GM19043 (cell line): ENCODE data around the gene OVAAL.
"Not testable (repeated sequence)": the region's sequence is repeated elsewhere in the genome, so short reads cannot be mapped to it uniquely, and the experiment has no call there.

Experiments used
- ATAC-seq: cut with Tn5 transposase; IDR thresholded peaks from one replicate; pipeline ENCODE4 v1.9.1; 2021; ENCODE audit warnings: low read depth; ENCODE audit not compliant: unreplicated experiment

Gene OVAAL

DNA sequence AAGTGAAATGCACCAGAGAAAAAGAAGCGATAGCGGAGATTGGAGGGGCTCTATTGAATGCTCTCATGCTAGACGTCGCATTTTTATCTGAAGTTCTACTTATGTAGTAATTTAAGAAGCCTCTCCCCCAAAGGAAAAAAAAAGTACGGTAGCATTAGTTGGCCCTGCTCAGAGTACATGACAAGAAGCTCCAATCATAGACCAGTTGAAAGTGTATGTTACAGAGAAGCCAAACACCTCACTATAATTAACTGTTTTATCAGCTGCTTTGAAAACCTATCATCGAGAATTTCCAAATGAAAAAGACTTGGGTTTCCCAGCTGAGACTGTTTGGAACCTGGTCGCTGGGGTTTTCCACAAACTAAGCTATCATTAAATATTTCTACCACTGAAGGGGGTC lies 19.6 kb upstream of the OVAAL start:
- no peak for ATAC-seq

DNA sequence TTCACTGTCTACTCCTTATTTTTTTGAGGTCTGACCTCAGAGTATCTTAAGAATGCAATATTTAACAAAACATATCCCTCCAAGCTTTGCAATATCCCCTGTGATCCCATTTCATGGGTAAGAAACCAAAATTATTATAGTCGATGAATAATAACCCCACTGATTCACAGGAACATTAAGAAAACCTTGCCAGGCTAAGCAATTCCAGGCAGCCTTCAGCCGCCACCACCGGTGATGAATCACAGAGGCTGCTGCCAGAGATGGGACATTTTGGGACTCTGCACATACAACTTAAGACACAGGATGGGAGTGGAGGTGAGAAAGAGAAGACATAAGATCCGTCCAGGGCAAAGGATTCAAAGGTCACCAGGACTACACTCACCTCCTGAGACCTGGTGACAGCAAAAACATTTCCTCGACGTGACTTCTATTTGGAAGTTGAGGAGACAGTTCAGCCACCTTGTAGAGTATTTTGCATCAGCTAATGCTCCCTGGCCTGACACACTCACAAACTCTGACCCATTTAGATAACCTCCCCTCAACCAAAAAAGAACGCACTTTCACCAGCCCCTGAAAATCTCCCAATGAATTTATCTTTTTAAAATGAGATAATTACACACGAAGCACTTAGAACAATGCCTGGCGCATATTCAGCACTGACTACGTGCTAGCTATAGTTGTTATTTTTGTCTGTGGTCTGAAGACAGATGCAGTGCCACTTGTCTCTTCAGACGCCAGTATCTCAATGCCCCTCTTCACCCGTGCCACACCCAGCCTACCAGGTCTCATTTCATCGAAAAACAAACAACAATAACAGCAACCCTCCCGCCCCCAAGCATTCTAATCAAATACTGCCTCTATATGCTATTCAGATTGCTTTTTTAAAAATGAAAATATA lies 17.8 kb upstream of the OVAAL start:
- ATAC-seq: no peak

DNA sequence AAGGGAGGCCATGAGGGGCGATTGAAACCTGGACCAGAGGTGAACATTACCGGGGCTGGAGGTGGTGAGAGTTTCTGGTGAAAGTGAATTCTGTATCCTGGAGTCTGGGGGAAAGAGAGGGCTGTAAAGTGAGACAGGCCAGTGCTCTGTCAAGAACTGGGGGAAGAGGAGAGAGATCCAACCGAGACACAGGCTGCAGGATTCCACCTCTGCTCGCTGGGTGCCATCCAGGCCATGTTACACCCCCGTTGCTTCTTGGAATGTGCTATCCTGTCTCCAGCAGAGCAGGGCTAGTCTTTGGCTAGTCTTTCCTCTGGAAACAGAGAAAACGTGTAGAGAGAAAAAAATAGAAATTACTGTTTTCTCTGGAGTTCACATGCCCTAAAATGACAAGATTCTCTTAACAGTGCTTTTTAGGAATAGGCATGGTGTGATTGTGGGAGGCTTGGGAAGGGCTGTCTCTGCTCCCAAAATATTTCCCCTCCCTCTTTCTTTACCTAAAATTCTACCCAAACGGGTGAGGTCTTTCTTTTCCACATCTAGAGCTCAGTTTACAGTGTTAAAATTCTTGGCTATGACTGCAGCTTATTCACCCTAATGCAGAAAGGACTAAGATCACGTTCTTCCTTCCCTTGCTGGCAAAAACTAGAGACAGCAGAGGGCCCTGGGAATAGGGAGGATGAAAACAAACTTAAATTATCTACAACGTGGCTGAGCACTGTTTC lies 16.5 kb upstream of the OVAAL start:
- ATAC-seq: no peak

DNA sequence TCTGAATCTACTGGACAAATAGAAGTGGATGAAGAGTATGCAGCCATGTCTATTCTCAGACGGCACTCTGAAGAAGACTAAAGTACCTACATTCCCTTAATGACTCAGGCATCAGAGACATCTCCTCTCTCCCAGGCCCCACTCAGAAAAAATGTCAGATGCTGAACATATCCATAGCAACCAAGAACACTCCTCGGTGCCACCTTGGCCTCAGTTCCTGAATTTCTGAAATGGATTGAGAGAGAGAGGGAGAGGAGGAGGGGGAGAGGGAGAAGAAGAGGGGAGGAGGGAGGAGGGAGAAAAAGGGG lies 16.0 kb upstream of the OVAAL start:
- ATAC-seq: no peak

DNA sequence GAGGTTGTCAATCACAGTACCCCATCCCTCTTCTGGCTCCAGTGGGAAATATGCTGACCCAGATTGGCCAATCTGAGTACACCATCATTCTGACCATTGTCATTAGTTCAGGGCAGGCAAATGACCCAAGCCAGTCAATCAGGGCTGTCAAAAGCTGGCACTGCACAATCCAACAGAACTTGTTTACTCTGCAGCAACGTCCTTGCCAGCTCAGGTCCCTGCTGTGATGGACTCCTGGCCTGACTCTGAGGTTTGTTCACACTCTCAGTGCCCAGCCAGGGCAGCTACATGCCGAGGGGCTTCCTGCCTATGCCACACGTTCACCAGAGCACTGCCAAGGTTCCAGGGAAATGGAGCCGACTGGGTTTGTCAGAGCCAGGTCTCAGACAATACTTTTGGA lies 14.7 kb upstream of the OVAAL start:
- ATAC-seq: no peak

DNA sequence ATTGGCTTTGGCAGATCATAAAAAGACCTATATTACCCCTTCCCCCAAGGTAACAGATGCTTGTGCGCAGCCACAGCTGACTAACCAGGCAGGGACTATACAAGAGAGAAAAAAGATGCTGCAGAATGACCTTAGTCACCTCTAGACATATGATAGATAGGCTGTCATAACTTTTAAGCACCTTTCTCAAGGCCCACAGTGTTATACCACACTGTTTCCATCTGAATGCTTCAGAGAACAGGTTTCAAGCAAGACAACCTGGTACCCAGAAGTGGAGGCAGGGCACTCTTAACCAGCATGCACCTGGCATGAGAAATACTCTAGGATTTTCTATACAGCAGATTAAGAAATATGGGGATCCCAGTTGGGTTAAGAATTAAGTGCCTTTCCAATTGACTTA lies 12.8 kb upstream of the OVAAL start:
- no peak for ATAC-seq

DNA sequence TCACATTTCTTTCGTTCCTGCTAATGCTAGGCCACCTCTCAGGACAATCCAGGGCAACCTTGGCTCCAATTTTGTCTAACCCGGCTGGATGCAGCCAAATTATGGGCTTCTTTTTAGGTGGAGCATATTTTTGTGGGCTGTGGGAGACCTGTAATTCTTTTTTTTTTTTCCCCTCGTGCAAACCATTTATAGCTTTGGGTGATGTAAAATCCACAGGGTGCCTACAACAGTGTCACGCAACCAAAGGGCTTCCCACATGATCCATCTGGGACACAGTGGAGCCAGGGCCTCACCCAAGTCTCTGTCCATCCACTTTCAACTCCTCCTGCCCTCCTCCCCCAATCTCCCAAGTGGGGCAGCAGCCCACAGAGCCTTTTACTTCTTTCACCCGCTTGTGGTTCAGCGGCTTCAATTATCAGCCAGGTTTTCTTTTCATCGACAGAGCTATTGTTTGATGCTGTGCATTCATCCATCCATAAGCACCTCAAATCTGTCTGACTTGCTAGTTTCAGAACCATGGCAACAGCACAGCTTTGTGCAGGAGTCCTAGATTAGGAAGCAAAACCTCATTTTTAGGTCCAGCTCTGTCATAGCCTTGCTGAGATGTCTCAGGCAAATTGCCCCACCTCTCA lies 10.0 kb upstream of the OVAAL start:
- ATAC-seq: no peak

DNA sequence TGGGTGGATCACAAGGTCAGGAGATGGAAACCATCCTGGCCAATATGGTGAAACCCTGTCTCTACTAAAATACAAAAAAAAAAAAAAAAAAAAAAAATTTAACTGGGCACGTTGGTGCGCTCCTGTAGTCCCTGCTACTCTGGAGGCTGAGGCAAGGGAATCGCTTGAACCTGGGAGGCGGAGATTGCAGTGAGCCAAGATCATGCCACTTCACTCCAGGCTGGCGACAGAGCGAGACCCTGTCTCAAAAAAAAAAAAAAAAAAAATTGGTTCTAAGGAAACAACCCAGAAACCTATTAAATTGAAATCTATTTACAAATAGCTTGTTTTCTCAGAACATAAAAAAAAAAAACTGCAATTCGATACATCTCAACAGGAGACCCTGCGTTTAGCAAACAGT lies 9.0 kb upstream of the OVAAL start:
- not testable (repeated sequence) for ATAC-seq

DNA sequence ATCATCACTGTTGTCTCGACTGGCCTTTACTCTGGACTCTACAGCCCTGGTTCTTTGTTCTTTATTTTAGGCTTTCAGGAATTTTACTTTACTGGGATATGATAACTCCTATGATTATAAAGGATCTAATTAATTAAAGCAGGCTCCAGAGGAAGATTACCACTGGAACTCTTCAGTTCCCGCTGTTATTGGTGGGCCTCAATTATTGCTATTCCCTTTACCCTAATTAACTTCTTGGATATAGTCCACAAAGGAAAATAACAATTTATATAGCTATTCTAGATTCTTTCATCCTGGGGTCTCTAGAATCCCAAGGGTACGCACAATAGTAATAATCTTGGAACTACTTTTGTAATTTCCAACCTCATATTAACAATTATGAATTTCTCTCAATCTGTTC lies 8.5 kb upstream of the OVAAL start:
- ATAC-seq: no peak

DNA sequence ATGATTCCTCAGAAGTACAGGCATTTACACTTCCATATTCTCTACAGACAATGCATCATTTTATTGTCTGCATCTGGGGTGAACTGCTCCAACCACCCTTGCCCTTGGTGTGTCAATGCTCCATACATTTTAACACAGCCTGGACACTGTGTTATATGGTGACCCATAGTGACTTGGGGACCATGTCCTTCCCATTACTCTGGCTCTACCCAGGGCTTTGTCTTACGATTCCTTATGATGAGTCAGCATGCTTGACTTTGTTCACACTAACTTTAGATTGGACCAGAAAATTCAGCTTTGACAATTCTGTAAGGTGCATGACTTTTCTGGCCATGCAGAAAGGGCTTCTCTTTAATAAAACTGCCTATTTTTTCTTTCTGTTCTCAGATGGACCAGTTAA lies 6.8 kb upstream of the OVAAL start:
- ATAC-seq: no peak

DNA sequence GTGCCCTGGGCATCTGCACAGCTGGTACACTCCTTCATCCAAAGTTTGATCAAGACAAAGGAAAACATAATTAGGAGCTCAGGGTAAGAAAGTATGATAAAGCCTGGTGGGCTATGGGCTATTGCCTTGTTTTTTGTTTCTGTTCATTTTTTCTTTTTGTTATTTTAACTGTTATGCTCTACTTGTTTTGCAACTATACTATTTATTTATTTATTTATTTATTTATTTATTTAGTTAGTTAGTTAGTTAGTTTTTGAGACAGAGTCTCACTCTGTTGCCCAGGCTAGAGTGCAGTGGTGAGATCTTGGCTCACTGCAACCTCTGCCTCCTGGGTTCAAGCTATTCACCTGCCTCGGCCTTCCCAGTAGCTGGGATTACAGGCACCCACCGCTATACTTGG lies 5.7 kb upstream of the OVAAL start:
- ATAC-seq: not testable (repeated sequence)

DNA sequence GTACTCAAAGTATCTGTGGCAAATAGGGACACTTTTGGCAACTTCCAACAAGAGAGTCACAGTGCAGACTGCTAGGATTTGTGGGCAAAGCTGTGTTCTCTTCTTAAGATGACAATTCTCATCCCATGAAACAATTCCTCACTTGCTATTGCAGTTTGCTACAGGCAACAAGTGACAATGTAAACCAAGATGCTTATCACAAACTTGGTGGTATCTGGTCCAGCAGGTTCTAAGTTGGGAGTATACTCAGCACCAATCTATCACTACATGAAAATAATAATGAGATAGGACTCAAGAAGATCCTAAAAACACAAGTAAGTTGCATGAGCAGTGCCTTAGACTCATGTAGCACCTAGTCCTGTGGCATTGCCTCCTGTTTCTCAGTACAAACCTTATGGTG lies 3.4 kb upstream of the OVAAL start:
- no peak for ATAC-seq

DNA sequence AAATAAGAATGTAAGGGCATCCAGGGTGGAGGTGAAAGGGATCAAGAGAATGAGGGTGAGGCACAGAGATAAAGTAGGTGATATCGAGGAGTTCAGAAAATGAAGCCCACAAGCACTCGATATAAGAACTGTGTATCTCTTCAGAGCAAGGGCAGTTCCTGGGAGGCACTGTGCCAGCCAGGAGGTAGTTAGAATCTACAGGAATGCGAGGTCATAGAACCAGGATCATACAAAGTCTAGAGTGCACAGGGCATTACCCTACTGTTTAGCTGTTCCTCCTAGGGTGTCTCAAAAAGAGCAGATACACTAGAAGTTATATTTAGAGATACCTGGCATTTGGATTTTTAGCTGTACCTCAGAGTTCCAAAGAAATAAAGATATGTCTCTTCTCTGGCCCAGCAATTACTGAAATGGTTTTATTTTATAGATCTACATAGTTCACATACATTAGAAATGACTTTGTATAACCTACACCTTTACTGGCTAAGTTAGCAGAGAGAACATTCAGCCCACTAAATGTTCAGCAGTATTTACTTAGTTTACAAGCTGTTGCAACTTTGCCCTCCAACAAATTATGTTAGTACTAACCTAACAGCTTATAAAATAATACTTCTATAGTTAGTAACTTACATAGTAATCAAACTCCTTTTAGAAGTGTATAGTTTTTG lies 1.6 kb downstream of the OVAAL start:
- no peak for ATAC-seq

DNA sequence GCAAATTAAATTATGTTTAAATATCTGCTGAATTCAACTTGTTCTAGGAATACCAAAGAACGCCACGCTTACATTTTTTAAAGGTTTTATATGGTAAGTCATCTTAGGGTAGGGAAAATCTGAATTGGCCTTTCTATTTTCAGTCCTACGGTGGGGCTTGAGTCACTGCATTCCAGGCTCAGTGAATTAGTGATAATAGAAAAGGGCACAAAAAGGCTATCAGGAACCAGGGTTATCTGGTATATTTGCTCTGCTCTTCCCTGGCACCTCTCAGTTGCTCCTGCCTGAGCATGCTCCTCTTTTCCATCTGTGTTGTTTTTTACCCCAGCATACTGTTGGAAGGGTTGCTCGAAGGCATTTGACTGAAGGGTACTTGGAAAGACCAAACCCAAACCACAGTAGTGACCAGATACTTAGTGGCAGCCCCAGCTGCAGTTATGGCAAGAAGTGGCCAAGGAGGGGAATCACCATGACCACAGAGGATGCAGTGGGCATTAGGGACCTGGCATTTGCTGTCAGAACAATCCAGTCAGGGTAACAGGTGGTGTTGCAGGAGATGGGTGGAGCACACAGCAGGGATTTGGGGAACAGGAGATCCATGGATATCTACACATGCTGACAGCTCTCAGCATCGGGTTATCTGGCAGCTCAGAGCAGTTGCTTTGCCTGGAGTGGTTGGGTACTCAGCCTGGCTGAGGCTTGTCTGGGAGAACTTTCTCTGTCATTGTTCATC lies 2.3 kb downstream of the OVAAL start:
- ATAC-seq: no peak

DNA sequence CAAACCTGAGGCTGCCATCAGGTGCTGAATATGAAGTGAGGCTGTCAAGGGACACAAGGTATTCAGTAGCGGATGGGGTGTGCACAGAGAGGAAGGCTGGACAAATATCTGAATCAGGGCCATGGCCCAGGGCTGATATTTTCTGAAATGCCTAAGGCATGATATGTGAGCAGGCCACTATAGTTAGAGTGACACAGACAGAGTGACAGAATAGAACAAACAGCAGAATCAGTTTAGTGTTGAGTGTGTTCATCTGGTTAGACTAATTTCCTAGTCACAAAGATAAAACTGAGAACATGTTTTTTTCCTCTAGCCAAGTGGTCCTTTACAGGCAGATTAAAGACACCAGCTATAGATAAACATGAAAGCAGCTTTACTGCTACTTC lies 3.9 kb downstream of the OVAAL start:
- ATAC-seq: no peak

DNA sequence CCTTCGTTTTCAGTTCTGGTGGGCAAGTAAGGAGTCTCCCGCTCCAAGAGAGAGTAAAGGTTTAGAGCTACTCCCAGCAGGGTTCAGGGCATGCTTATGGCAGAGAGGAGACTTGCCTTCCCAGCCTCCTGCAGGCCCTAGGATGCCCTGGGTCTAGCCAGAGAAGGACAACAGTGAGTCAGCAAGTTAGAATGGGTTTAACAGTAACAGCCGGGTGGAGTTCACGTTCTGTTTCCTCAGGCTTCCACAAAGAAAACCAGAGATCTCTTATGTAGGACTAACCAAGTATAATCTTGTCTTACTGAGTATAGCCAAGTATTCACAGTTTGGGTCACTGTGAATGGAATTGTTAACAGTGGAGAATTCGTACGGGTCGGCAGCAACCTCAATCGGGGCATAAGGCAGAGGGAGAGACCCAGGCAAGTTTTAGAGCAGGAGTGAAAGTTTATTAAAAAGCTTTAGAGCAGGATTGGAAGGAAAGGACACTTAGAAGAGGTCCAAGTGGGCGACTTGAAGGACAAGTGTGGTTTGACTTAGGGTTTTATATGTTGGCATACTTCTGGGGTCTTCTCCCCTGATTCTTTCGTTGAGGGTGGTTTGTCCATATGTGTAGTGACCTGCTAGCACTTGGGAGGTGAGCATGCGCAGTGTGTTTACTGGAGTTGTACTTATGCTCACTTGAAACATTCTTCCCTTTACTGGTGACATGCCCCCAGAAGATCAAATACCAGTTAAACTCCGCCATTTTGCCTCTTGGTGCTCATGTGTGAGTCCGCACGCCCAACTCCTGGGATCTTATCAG lies 4.5 kb downstream of the OVAAL start:
- no peak for ATAC-seq

DNA sequence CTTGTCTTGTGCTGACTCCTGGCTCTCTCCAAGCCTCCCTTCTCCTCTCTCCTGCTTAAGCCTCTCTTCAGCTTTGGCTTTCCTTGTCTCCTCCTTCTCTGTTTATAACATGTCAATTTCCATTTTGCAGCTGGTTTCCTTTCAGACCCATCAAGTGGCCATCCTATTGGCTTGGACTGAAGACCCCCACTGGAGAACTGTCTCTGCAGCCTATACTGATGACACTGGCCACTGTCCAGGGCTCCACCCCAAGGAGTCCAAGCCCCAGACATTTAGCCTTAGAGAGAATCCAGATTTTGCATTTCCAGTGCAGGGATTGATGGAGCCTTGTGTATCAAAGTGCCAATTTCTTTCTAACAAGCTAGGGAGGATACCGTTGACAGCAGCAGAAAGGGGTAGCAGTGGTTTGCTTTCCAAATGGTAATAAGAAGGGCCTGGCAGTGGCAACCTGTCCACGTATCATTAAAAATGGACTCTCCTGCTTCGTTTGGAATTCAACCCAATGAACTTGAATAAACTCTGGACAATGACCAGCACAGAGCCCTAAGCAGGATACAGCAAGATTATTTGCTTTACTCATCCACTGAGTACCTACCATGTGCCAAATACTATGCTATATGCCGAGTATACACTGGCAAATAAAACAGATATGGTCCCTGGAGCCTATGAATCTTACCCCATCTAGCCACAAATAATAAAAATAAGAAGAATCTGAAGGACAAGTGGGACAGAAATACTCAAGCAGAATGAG lies 6.5 kb downstream of the OVAAL start:
- no peak for ATAC-seq

DNA sequence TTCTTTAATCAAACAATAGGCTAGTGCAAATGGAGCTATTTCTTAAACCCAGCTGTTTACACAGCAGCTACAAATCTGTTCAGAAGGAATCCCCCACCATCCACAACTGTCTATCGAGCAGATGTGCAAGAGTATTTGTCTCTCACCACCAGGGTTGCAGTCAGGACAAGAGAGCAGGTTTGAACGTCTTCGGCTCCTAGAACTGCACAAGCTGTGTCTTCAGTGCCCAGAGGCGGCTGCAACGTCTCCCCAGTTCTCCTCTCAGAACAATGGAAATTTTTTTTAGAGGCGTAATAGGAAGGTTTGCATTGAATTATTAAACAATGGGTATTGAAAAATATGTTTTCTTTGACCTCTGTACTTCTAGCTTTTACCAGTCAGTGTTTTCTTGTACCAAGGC lies 7.3 kb downstream of the OVAAL start:
- no peak for ATAC-seq

DNA sequence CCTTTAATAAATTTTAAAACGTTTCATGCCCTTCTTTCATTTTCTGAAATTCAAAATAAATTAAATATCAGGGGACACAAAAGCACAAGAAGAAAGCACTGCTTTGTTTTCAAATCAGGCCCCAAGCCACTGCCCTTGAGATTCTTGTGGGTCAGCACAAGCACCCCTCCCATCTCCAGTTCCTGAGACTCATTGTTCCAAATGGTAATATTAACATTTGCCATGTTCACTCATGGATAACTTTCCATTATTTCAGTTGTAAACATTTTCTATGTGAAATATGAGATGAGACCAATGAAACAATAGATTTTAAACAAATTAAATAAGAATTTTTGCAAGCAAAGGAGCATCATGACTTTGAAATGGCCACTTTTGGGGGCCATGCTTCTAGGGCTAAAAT lies 7.7 kb downstream of the OVAAL start:
- no peak for ATAC-seq
